A549 treated with DMSO at 1 μM for 4 hours (cell line): ENCODE data around the gene NUDT4B. TPM values are rescaled to one million over a fixed set of nuclear protein-coding genes. Genes with fewer than 3 reads are reported as not detected.

ENCODE experiments used
- total RNA-seq: library from RNA; stranded (reverse); fragments of 200-300 nt; extraction: Qiagen RNA extraction; gene quantifications from 5 replicates; pipeline ENCODE4 v1.2.3, GENCODE V29; 2022; ENCODE audit warnings: low read depth

Gene NUDT4B
- total RNA-seq: 0.43 to 3.0 TPM (median 1.2 TPM) in 5 replicates

DNA sequence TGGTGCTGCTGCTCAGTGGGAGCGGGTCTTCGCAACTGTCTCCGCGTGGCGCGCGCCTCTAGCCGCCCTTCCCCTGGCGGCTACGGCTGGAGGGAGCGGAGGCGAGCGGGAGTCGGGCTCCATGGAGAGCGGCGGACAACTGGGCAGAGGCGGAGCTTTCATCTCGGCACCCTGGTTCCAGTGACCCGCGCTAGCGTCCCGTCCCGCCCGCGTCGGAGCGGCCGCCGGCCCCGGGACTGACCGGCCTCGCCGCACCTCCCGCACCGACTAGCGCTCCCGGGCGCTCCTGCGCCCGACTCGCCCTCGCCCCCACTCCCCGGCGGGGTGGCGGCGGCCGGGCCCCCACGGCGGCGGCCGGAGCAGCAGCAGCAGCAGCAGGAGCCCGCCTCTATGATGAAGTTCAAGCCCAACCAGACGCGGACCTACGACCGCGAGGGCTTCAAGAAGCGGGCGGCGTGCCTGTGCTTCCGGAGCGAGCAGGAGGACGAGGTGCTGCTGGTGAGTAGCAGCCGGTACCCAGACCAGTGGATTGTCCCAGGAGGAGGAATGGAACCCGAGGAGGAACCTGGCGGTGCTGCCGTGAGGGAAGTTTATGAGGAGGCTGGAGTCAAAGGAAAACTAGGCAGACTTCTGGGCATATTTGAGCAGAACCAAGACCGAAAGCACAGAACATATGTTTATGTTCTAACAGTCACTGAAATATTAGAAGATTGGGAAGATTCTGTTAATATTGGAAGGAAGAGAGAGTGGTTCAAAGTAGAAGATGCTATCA, at the start of gene NUDT4B:
NUDT4B (plus strand) TSS at position 212 of the 772 bp plus-strand sequence; CDS start at position 391, 179 bp downstream.

Other genes starting within 250 kb of the NUDT4B start
- 13.4 to 17.6 TPM (median 14.7 TPM) in 5 replicates for gene NBPF14, start 152.8 kb upstream of the NUDT4B start, total RNA-seq
- gene PDE4DIP, start 95.7 kb downstream of the NUDT4B start, total RNA-seq: 4.9 to 7.7 TPM (median 6.6 TPM) in 5 replicates